ENCODE data around the gene HAAO. TPM values are rescaled to one million over a fixed set of nuclear protein-coding genes. Genes with fewer than 3 reads are reported as not detected.

HAAO gene
- total RNA-seq, 1 donor from 2014 or later = 1.1 TPM

- no peak overlapping the region for H3K4me3 ChIP-seq (ENCODE audit: insufficient read depth, low read depth, low read length)
- TF ChIP-seq EZH2 (IDR thresholded peaks at IDR 0.05; ENCODE audit: insufficient read depth, low read length) = no peak
- TF ChIP-seq, protein P1, sequence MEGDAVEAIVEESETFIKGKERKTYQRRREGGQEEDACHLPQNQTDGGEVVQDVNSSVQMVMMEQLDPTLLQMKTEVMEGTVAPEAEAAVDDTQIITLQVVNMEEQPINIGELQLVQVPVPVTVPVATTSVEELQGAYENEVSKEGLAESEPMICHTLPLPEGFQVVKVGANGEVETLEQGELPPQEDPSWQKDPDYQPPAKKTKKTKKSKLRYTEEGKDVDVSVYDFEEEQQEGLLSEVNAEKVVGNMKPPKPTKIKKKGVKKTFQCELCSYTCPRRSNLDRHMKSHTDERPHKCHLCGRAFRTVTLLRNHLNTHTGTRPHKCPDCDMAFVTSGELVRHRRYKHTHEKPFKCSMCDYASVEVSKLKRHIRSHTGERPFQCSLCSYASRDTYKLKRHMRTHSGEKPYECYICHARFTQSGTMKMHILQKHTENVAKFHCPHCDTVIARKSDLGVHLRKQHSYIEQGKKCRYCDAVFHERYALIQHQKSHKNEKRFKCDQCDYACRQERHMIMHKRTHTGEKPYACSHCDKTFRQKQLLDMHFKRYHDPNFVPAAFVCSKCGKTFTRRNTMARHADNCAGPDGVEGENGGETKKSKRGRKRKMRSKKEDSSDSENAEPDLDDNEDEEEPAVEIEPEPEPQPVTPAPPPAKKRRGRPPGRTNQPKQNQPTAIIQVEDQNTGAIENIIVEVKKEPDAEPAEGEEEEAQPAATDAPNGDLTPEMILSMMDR (IDR thresholded peaks at IDR 0.05; ENCODE audit: insufficient read depth, low read depth, low read length) = no peak
- no peaks in the 10 kb centered on the region for H3K79me2 ChIP-seq (ENCODE audit: insufficient read depth, low read length)
- H3K27me3 ChIP-seq (ENCODE audit: insufficient read depth, low read length) = no peaks in the 10 kb centered on the region
- Mint-ChIP-seq H3K4me1 (ENCODE audit: low read depth, unreplicated experiment) (no peaks in the 10 kb centered on the region), H3K4me3 (ENCODE audit: unreplicated experiment) (no peak overlapping the region), H3K27ac (ENCODE audit: unreplicated experiment) (no peak overlapping the region), H3K9me3 (ENCODE audit: unreplicated experiment) (no peaks in the 10 kb centered on the region), H3K36me3 (ENCODE audit: low read depth, unreplicated experiment) (no peaks in the 10 kb centered on the region), H3K27me3 (ENCODE audit: low read depth, unreplicated experiment) (no peaks in the 10 kb centered on the region)
- H3K4me1 ChIP-seq (ENCODE audit: insufficient read depth, low read length) = no peaks in the 10 kb centered on the region
- H4K20me1 ChIP-seq (ENCODE audit: insufficient read depth, low read length) = no peaks in the 10 kb centered on the region
- no peak overlapping the region for H3K27ac ChIP-seq (ENCODE audit: low read depth, low read length)
- DNase-seq (ENCODE audit: low read depth) = no peak
- FAIRE-seq = no peak
- H3K4me2 ChIP-seq (ENCODE audit: low read length) = no peak overlapping the region
- no peak overlapping the region for H2AFZ ChIP-seq (ENCODE audit: low read depth, low read length)
- H3K9ac ChIP-seq (ENCODE audit: low read length) = no peak overlapping the region
- no peaks in the 10 kb centered on the region for H3K9me3 ChIP-seq (ENCODE audit: insufficient read depth, low read depth, low read length)
- H3K36me3 ChIP-seq (ENCODE audit: insufficient read depth, low read length) = no peaks in the 10 kb centered on the region
These were observed 9.8 kb upstream of the HAAO start for GRCh38 chr2:42802150-42802549.

DNA sequence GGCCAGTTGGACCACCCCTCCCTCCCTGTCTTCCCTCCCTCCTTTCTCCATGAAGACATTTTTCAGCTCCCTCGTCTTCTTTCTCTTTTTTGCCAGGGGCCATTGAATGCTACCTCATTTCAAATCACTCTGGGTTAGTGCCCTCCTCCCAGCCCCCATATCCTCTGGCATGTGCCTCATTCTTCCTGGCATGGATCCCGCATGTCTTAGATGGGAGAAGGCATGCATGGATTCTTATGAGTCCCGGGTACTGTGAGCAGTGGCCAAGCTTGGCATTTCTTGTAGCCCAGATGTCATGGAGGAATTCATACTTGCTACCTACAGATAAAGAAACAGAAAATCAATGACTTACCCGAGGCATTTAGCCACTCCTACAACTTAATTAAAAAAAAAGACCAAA lies 9.0 kb upstream of the HAAO start:
- H3K4me3 ChIP-seq (ENCODE audit: insufficient read depth, low read depth, low read length) = no peak overlapping the region
- Mint-ChIP-seq H3K36me3 (ENCODE audit: low read depth, unreplicated experiment) (no peaks in the 10 kb centered on the region), H3K9me3 (ENCODE audit: unreplicated experiment) (no peaks in the 10 kb centered on the region), H3K27me3 (ENCODE audit: low read depth, unreplicated experiment) (no peaks in the 10 kb centered on the region), H3K4me1 (ENCODE audit: low read depth, unreplicated experiment) (peaks cover 1% of the 10 kb centered on the region), H3K27ac (ENCODE audit: unreplicated experiment) (no peak overlapping the region), H3K4me3 (ENCODE audit: unreplicated experiment) (no peak overlapping the region)
- TF ChIP-seq EZH2 (IDR thresholded peaks at IDR 0.05; ENCODE audit: insufficient read depth, low read length) = no peak
- TF ChIP-seq, protein P1 (IDR thresholded peaks at IDR 0.05; ENCODE audit: insufficient read depth, low read depth, low read length) = no peak
- H3K36me3 ChIP-seq (ENCODE audit: insufficient read depth, low read length) = no peaks in the 10 kb centered on the region
- no peak overlapping the region for H3K27ac ChIP-seq (ENCODE audit: low read depth, low read length)
- H3K9ac ChIP-seq (ENCODE audit: low read length) = no peak overlapping the region
- H3K9me3 ChIP-seq (ENCODE audit: insufficient read depth, low read depth, low read length) = no peaks in the 10 kb centered on the region
- H3K27me3 ChIP-seq (ENCODE audit: insufficient read depth, low read length) = no peaks in the 10 kb centered on the region
- H2AFZ ChIP-seq (ENCODE audit: low read depth, low read length) = no peak overlapping the region
- no peaks in the 10 kb centered on the region for H3K79me2 ChIP-seq (ENCODE audit: insufficient read depth, low read length)
- no peak for FAIRE-seq
- no peaks in the 10 kb centered on the region for H3K4me1 ChIP-seq (ENCODE audit: insufficient read depth, low read length)
- H4K20me1 ChIP-seq (ENCODE audit: insufficient read depth, low read length) = no peaks in the 10 kb centered on the region
- no peak for DNase-seq (ENCODE audit: low read depth)
- no peak overlapping the region for H3K4me2 ChIP-seq (ENCODE audit: low read length)

- TF ChIP-seq, protein P1 (IDR thresholded peaks at IDR 0.05; ENCODE audit: insufficient read depth, low read depth, low read length) = no peak
- TF ChIP-seq EZH2 (IDR thresholded peaks at IDR 0.05; ENCODE audit: insufficient read depth, low read length) = no peak
- Histone ChIP-seq H3K9me3 (ENCODE audit: insufficient read depth, low read depth, low read length) (no peaks in the 10 kb centered on the region), H3K4me3 (ENCODE audit: insufficient read depth, low read depth, low read length) (no peak overlapping the region), H3K4me1 (ENCODE audit: insufficient read depth, low read length) (no peaks in the 10 kb centered on the region), H3K36me3 (ENCODE audit: insufficient read depth, low read length) (no peaks in the 10 kb centered on the region), H3K9ac (ENCODE audit: low read length) (no peak overlapping the region), H3K4me2 (ENCODE audit: low read length) (no peak overlapping the region), H4K20me1 (ENCODE audit: insufficient read depth, low read length) (no peaks in the 10 kb centered on the region), H3K27me3 (ENCODE audit: insufficient read depth, low read length) (no peaks in the 10 kb centered on the region), H3K27ac (ENCODE audit: low read depth, low read length) (no peak overlapping the region), H2AFZ (ENCODE audit: low read depth, low read length) (no peak overlapping the region), H3K79me2 (ENCODE audit: insufficient read depth, low read length) (no peaks in the 10 kb centered on the region)
- FAIRE-seq (no peak), DNase-seq (ENCODE audit: low read depth) (no peak)
- H3K4me1 Mint-ChIP-seq (ENCODE audit: low read depth, unreplicated experiment) = peaks cover 4% of the 10 kb centered on the region
- no peak overlapping the region for H3K27ac Mint-ChIP-seq (ENCODE audit: unreplicated experiment)
- no peaks in the 10 kb centered on the region for H3K36me3 Mint-ChIP-seq (ENCODE audit: low read depth, unreplicated experiment)
- H3K4me3 Mint-ChIP-seq (ENCODE audit: unreplicated experiment) = no peak overlapping the region
- no peaks in the 10 kb centered on the region for H3K9me3 Mint-ChIP-seq (ENCODE audit: unreplicated experiment)
- no peaks in the 10 kb centered on the region for H3K27me3 Mint-ChIP-seq (ENCODE audit: low read depth, unreplicated experiment)
These were observed 8.6 kb upstream of the HAAO start for GRCh38 chr2:42800981-42801380.
